HEK293T (cell line): ENCODE data around the gene UTY.

ENCODE experiments used
- ARNT ChIP-seq: fragments of 450-650 bp; IDR thresholded peaks from 2 replicates; pipeline ENCODE4 v1.6.1; 2017; ENCODE audit warnings: mild to moderate bottlenecking
- BHLHE40 ChIP-seq: fragments of 450-650 bp; IDR thresholded peaks from 2 replicates; pipeline ENCODE4 v1.6.1; 2016; ENCODE audit warnings: mild to moderate bottlenecking, moderate library complexity, borderline replicate concordance
- ELF4 ChIP-seq: fragments of 450-650 bp; IDR thresholded peaks from 2 replicates; pipeline ENCODE4 v1.6.1; 2017; ENCODE audit warnings: antibody characterized with exemption
- FOXK2 ChIP-seq: fragments of 450-650 bp; IDR thresholded peaks from 2 replicates; pipeline ENCODE4 v1.6.1; 2016; ENCODE audit warnings: mild to moderate bottlenecking
- HDGF ChIP-seq: fragments of 450-650 bp; IDR thresholded peaks from 2 replicates; pipeline ENCODE4 v1.6.1; 2017; ENCODE audit warnings: antibody characterized with exemption, borderline replicate concordance
- NFRKB ChIP-seq: fragments of 450-650 bp; IDR thresholded peaks from 2 replicates; pipeline ENCODE4 v1.6.1; 2016; ENCODE audit warnings: mild to moderate bottlenecking, moderate library complexity
- SP1 ChIP-seq: fragments of 450-650 bp; IDR thresholded peaks from 2 replicates; pipeline ENCODE4 v1.6.1; 2017
- SUZ12 ChIP-seq: fragments of 450-650 bp; IDR thresholded peaks from 2 replicates; pipeline ENCODE4 v1.6.1; 2016; ENCODE audit warnings: mild to moderate bottlenecking
- TARDBP ChIP-seq: fragments of 450-650 bp; IDR thresholded peaks from 2 replicates; pipeline ENCODE4 v1.6.1; 2016
- TF ChIP-seq, protein P1 (sequence below): fragments of 450-650 bp; IDR thresholded peaks from 2 replicates; pipeline ENCODE4 v1.6.1; 2016

DNA sequence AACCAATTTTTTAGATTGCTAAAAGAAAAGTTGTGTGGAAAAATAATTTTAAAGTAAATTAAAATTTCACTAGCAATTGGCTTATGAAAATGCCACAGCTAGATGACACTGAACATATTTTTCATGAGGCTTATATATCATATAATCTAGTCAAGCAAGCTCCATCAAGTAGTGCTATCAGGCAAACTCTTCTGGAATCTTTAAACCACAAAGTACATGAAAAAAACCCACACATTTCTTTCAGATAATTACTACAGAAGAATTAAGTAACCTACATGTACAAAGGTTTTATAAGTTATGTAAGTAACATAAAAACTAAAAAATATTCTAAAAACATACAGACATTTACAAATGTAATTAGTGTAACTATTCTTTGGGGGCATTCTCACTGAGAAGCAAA, 229.4 kb downstream of the UTY start:
- TF ChIP-seq ARNT (no peak), FOXK2 (no peak), ELF4 (no peak), BHLHE40 (no peak), NFRKB (no peak), HDGF (no peak), TARDBP (no peak), SP1 (no peak), SUZ12 (no peak)
- TF ChIP-seq, protein P1, sequence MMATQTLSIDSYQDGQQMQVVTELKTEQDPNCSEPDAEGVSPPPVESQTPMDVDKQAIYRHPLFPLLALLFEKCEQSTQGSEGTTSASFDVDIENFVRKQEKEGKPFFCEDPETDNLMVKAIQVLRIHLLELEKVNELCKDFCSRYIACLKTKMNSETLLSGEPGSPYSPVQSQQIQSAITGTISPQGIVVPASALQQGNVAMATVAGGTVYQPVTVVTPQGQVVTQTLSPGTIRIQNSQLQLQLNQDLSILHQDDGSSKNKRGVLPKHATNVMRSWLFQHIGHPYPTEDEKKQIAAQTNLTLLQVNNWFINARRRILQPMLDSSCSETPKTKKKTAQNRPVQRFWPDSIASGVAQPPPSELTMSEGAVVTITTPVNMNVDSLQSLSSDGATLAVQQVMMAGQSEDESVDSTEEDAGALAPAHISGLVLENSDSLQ, result no peak
